ENCODE data around the gene RPL41. TPM values are rescaled to one million over a fixed set of nuclear protein-coding genes. Genes with fewer than 3 reads are reported as not detected.
A peak's percentile ranks its signal among the peaks of the same experiment; 100 is the strongest.

Gene RPL41
- total RNA-seq, 2 experiments from 2014 or later: 5,865 to 5,989 TPM

DNA sequence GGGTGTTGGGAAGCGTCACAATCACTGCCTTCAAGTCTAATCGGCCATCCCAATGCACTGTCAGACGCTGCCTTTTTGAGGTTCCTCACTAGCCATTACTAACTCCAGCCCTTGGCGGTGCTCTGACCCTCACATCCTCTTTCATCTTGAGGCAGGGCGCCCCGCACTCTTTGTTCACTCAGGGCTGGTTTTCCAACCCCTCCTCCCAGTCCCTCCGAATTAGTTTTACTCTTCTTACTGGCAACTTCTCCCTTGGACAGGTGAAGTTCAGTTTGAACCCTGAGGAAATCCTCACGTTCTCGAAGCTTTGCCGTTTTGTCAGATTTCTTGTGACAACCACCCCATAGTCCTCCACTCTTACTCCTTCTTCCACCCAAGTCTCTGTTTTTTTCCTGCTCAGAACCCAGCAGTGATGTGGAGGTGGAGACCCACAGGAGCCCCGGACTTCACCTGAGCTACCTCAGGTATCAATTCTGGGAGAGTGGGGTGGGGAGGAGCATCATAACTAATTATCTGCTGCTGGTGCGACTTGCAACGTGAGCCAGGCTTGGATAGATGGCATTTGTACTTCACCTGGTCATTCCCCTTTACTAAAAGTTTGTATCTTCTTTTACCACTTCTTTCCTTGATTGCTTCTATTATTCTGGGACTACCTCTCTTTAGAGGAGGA is 2.4 kb downstream of the RPL41 start:
- TF ChIP-seq CTCF (IDR thresholded peaks at IDR 0.05): no peak
- no peaks in the 10 kb centered on the region for H3K27me3 ChIP-seq (ENCODE audit: control insufficient read depth in 1 of 2, insufficient read depth in 2 of 2, low read length in 2 of 2)
- CTCF ChIA-PET: interaction anchor here (0.6 to 5.0 kb wide), 21 partner anchors 7 to 351 kb away, joined by 3 to 76 read pairs (median 5); partner anchors contain the start of genes ANKRD52, CNPY2, CS and ESYT1
- POLR2A ChIA-PET: interaction anchor here (0.6 to 6.1 kb wide), 38 partner anchors 10 to 1402 kb away, joined by 3 to 233 read pairs (median 8); partner anchors contain the start of genes ANKRD52, CD63, CNPY2 and COQ10A
- H3K36me3 ChIP-seq (ENCODE audit: insufficient read depth, low read length): peaks cover 25% of the 10 kb centered on the region
- Mint-ChIP-seq H3K4me1 (ENCODE audit: low read depth) (peaks cover 35% of the 10 kb centered on the region), H3K27ac (peak overlapping the region; percentile 94), H3K4me3 (peak overlapping the region; percentile 97), H3K27me3 (no peaks in the 10 kb centered on the region), H3K36me3 (ENCODE audit: low read depth) (peaks cover 42% of the 10 kb centered on the region), H3K9me3 (no peaks in the 10 kb centered on the region)
- H3K4me1 ChIP-seq (ENCODE audit: insufficient read depth, low read length): peaks cover 35% of the 10 kb centered on the region
- intact Hi-C loops (cut with DNase I, micrococcal nuclease): loop anchor here (1.0 to 10.0 kb wide), 12 partner anchors 33 to 476 kb away; partner anchors contain the start of genes ANKRD52 (in 2 of the 2), NABP2 (in 2 of the 2), PYM1 (in 2 of the 2) and MYL6B (in 1 of the 2)
- ATAC-seq (ENCODE audit: poor library complexity) (no peak), DNase-seq (peak in 1 of 14 experiments; percentile 42)
- H3K4me3 ChIP-seq (ENCODE audit: low read length): peak overlapping the region; percentile 73
- no peaks in the 10 kb centered on the region for H3K9me3 ChIP-seq (ENCODE audit: control insufficient read depth in 1 of 2, insufficient read depth in 1 of 2, low read length in 2 of 2)
- peak overlapping the region; percentile 75 to 90 for H3K27ac ChIP-seq (ENCODE audit: low read depth in 1 of 2, low read length in 2 of 2)

GRCh38 chr12:56119361-56119796 is 2.9 kb downstream of the RPL41 start:
- H3K4me1 ChIP-seq (ENCODE audit: insufficient read depth, low read length): peaks cover 35% of the 10 kb centered on the region
- H3K27ac Mint-ChIP-seq: peak overlapping the region; percentile 94
- ChIA-PET POLR2A (interaction anchor here (2.4 to 6.1 kb wide), 10 partner anchors 9 to 197 kb away, joined by 12 to 233 read pairs (median 26); partner anchors contain the start of genes CNPY2, COQ10A, ESYT1 and MYL6B), CTCF (interaction anchor here (0.9 to 5.0 kb wide), 13 partner anchors 16 to 181 kb away, joined by 3 to 76 read pairs (median 5); partner anchors contain the start of genes ANKRD52, COQ10A, CS and MYL6B)
- peak; percentile 87 for TF ChIP-seq CTCF (IDR thresholded peaks at IDR 0.05)
- H3K36me3 ChIP-seq (ENCODE audit: insufficient read depth, low read length): peaks cover 25% of the 10 kb centered on the region
- peak overlapping the region; percentile 97 for H3K4me3 Mint-ChIP-seq
- H3K27me3 ChIP-seq (ENCODE audit: control insufficient read depth in 1 of 2, insufficient read depth in 2 of 2, low read length in 2 of 2): no peaks in the 10 kb centered on the region
- H3K4me1 Mint-ChIP-seq (ENCODE audit: low read depth): peaks cover 41% of the 10 kb centered on the region
- H3K36me3 Mint-ChIP-seq (ENCODE audit: low read depth): peaks cover 36% of the 10 kb centered on the region
- H3K27me3 Mint-ChIP-seq: no peaks in the 10 kb centered on the region
- intact Hi-C loops (cut with DNase I, micrococcal nuclease): loop anchor here (1.0 to 10.0 kb wide), 10 partner anchors 33 to 475 kb away; partner anchors contain the start of genes ANKRD52 (in 2 of the 2), NABP2 (in 2 of the 2), PYM1 (in 2 of the 2) and MYL6B (in 1 of the 2)
- peak overlapping the region; percentile 73 for H3K4me3 ChIP-seq (ENCODE audit: low read length)
- no peaks in the 10 kb centered on the region for H3K9me3 Mint-ChIP-seq
- no peaks in the 10 kb centered on the region for H3K9me3 ChIP-seq (ENCODE audit: control insufficient read depth in 1 of 2, insufficient read depth in 1 of 2, low read length in 2 of 2)
- DNase-seq (peak; percentile 22 to 85 (median 56)), ATAC-seq (ENCODE audit: poor library complexity) (no peak)
- H3K27ac ChIP-seq (ENCODE audit: low read depth in 1 of 2, low read length in 2 of 2): peak overlapping the region; percentile 75 to 90

- peak overlapping the region; percentile 94 for H3K27ac Mint-ChIP-seq
- no peaks in the 10 kb centered on the region for H3K9me3 ChIP-seq (ENCODE audit: control insufficient read depth in 1 of 2, insufficient read depth in 1 of 2, low read length in 2 of 2)
- no peak for TF ChIP-seq CTCF (IDR thresholded peaks at IDR 0.05)
- ATAC-seq (ENCODE audit: poor library complexity) (no peak), DNase-seq (no peak)
- H3K36me3 ChIP-seq (ENCODE audit: insufficient read depth, low read length): peaks cover 25% of the 10 kb centered on the region
- H3K4me1 Mint-ChIP-seq (ENCODE audit: low read depth): peaks cover 47% of the 10 kb centered on the region
- no peaks in the 10 kb centered on the region for H3K9me3 Mint-ChIP-seq
- H3K4me3 ChIP-seq (ENCODE audit: low read length): no peak overlapping the region
- H3K27ac ChIP-seq (ENCODE audit: low read depth in 1 of 2, low read length in 2 of 2): no peak overlapping the region
- intact Hi-C loops (cut with DNase I, micrococcal nuclease): no loop called here
- H3K27me3 ChIP-seq (ENCODE audit: control insufficient read depth in 1 of 2, insufficient read depth in 2 of 2, low read length in 2 of 2): no peaks in the 10 kb centered on the region
- ChIA-PET CTCF (interaction anchor here (0.9 to 5.0 kb wide), 8 partner anchors 17 to 146 kb away, joined by 3 to 76 read pairs (median 16); partner anchors contain the start of genes COQ10A, MYL6B, PA2G4 and RNF41), POLR2A (interaction anchor here (2.4 to 6.1 kb wide), 6 partner anchors 8 to 146 kb away, joined by 12 to 233 read pairs (median 89); partner anchors contain the start of genes COQ10A, ESYT1, MYL6B and PA2G4)
- H3K4me3 Mint-ChIP-seq: no peak overlapping the region
- H3K36me3 Mint-ChIP-seq (ENCODE audit: low read depth): peaks cover 36% of the 10 kb centered on the region
- H3K4me1 ChIP-seq (ENCODE audit: insufficient read depth, low read length): peaks cover 37% of the 10 kb centered on the region
- H3K27me3 Mint-ChIP-seq: no peaks in the 10 kb centered on the region
These were observed 3.9 kb downstream of the RPL41 start for GRCh38 chr12:56120158-56120846.

Measured in CD4-positive, alpha-beta T cell (primary cell).